Peyer's patch (tissue), 4 donors: Measurements from ENCODE around the gene CCDC85C. TPM values are rescaled to one million over a fixed set of nuclear protein-coding genes. Genes with fewer than 3 reads are reported as not detected.
A peak's percentile ranks its signal among the peaks of the same experiment; 100 is the strongest.

Experiments used
- DNase-seq, 3 donors: peaks; one replicate each; pipeline ENCODE4 v3.0.0-alpha.2; 2017 to 2019
- H3K27ac ChIP-seq, 4 donors: fragments of 200-600 bp; sonication (generic); one replicate each; pipeline ENCODE4 v1.5.1; 2016 to 2019
- H3K27me3 ChIP-seq, 2 donors: fragments of 200-600 bp; sonication (generic); one replicate each; pipeline ENCODE4 v1.5.1; 2019
- H3K36me3 ChIP-seq, 3 donors: fragments of 200-600 bp; sonication (generic); one replicate each; pipeline ENCODE4 v1.5.1; 2016 to 2019
- H3K4me1 ChIP-seq, 4 donors: fragments of 200-600 bp; sonication (generic); one replicate each; pipeline ENCODE4 v1.5.1; 2016 to 2019
- H3K4me3 ChIP-seq, 4 donors: fragments of 200-600 bp; sonication (generic); 1 replicate in 3 of 4; 2 replicates in 1 of 4; pipeline ENCODE4 v1.5.1; 2016 to 2019; ENCODE audit warnings: mild to moderate bottlenecking in 1 of 4
- H3K9me3 ChIP-seq, 4 donors: fragments of 200-600 bp; sonication (generic); one replicate each; pipeline ENCODE4 v1.5.1; 2016 to 2019; ENCODE audit warnings: mild to moderate bottlenecking in 1 of 4
- POLR2A ChIP-seq, 2 donors: fragments of 450-650 bp; IDR thresholded peaks; one replicate each; pipeline ENCODE4 v1.5.1; 2017; ENCODE audit warnings: antibody characterized with exemption in 2 of 2, mild to moderate bottlenecking in 2 of 2, moderate library complexity in 2 of 2
- total RNA-seq, 4 donors: library from RNA; depleted of rRNA; stranded (reverse); fragments of >200 nt; gene quantifications; one replicate each; pipeline ENCODE4 v1.1.0, GENCODE V29; 2016
- TF ChIP-seq, protein P1 (sequence below), 6 experiments: fragments of 450-650 bp in 4 of 6; fragments of 200-600 bp in 2 of 6; sonication (generic) in 1 of 6; IDR thresholded peaks; one replicate each; pipeline ENCODE4 v1.5.1; 2017 to 2019; ENCODE audit warnings: antibody characterized with exemption in 6 of 6, mild to moderate bottlenecking in 3 of 6, moderate library complexity in 1 of 6

Gene CCDC85C
- total RNA-seq, result 10 to 100 TPM; 19.8 to 98.1 (median 78.8) TPM

DNA sequence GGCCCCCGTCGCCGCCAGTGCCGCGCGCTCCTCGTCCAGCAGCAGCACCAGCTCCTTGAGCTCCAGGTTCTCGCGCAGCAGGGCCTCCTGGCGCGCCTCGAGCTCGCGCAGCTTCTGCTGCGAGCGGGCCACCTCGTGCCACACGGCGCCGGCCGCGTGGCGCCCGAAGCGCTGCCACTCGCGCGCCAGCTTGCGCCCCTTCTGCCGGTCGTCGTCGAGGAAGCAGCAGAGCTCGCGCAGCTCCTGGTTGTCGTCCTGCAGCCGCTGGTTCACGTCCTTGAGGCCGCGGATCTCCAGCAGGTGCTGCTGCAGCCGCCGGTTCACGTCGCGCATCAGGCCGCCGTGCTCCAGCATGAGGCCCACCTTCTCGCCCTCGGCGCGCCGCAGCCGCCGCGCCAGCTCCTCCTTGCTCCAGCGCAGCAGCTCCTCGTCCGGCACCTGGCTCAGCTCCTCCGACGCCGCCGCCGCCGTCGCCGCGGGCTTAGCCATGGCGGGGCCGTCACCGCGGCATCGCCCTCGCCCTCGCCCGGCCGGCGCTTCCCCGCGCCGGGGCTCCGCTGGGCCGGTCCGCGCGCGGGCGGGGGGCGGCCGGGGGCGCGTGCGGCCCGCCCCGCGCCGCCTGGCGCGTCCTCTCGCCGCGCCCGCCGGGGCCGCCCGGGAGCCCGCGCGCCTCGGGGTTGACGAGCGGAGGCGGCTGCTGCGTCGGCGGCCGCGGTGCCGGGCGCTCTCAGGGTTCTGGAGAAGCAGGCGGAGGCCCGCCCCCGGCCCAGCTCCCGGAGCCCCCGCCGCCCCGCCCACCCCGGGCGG lies at the start of gene CCDC85C:
Gene CCDC85C, minus strand, starts transcription at position 737 of the 807 bp plus-strand sequence. Its CDS starts 248 bp downstream, at position 489.
- H3K4me1 ChIP-seq, result peaks cover 0 to 55% (median 9%) of the 10 kb centered on the region in 4 donors
- DNase-seq, result peak in 2 of 3 donors; percentile 60 to 75

DNA sequence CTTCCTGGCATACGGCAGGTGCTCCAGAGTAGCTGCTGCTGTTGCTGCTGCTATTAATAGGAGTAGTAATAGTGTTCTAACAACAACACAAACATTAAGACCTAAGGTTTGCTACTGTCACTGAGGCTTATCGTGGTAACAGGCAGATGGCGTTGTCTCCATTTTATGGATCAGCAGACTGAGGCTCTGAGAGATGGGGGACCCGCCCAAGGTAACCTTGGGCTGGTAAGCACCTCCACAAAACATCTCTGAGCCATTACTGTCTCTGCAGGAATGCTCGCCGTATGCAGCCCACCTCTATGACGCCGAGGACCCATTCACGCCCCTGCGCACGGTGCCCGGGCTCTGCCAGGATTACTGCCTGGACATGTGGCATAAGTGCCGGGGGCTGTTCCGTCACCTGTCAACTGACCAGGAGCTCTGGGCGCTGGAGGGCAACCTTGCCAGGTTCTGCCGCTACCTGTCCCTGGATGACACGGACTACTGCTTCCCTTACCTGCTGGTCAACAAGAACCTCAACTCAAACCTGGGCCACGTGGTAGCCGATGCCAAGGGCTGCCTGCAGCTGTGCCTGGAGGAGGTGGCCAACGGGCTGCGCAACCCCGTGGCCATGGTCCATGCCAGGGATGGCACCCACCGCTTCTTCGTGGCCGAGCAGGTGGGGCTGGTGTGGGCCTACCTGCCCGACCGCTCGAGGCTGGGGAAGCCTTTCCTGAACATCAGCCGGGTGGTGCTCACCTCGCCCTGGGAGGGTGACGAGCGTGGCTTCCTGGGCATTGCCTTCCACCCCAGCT lies 48.1 kb upstream of the CCDC85C start:
- TF ChIP-seq POLR2A (IDR thresholded peaks at IDR 0.05), result no peak
- TF ChIP-seq, protein P1, sequence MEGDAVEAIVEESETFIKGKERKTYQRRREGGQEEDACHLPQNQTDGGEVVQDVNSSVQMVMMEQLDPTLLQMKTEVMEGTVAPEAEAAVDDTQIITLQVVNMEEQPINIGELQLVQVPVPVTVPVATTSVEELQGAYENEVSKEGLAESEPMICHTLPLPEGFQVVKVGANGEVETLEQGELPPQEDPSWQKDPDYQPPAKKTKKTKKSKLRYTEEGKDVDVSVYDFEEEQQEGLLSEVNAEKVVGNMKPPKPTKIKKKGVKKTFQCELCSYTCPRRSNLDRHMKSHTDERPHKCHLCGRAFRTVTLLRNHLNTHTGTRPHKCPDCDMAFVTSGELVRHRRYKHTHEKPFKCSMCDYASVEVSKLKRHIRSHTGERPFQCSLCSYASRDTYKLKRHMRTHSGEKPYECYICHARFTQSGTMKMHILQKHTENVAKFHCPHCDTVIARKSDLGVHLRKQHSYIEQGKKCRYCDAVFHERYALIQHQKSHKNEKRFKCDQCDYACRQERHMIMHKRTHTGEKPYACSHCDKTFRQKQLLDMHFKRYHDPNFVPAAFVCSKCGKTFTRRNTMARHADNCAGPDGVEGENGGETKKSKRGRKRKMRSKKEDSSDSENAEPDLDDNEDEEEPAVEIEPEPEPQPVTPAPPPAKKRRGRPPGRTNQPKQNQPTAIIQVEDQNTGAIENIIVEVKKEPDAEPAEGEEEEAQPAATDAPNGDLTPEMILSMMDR (IDR thresholded peaks at IDR 0.05), result no peak
- Histone ChIP-seq H3K4me3 (no peak overlapping the region), H3K27ac (no peak overlapping the region), H3K4me1 (no peaks in the 10 kb centered on the region), H3K27me3 (no peaks in the 10 kb centered on the region), H3K9me3 (no peaks in the 10 kb centered on the region), H3K36me3 (no peaks in the 10 kb centered on the region)
- no peak for DNase-seq

More for the DNA sequence above, at the start of gene CCDC85C:
- no peaks in the 10 kb centered on the region for H3K27me3 ChIP-seq
- peak within 1 kb of the TSS; percentile 66 to 90 (median 76) for H3K4me3 ChIP-seq
- no peaks in the 10 kb centered on the region for H3K9me3 ChIP-seq
- no peaks in the 10 kb centered on the region for H3K36me3 ChIP-seq
- TF ChIP-seq, protein P1 (IDR thresholded peaks at IDR 0.05), result peak in 1 of 6 experiments; percentile 10
- no peak for TF ChIP-seq POLR2A (IDR thresholded peaks at IDR 0.05)
- peak within 1 kb of the TSS; percentile 84 to 91 (median 88) for H3K27ac ChIP-seq

DNA sequence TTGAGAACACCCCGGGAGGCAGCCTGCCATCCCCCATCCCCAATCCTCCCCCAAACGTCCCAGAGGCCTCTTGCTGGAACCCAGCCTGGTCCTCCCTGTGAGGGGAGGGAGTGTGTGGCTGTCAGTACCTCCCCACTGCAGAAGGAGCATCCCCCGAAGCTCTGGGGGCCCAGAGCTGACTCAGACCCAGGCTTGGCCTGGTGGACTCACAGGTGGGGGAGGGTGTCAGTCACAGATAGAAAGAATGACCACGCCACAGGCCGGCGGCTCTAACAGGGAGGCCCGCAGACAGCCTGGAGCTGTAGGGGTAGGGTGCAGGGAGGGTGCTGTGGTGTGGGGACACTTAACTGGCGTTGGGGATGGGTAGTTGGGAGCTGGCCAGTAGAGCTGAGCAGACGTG lies 46.2 kb upstream of the CCDC85C start:
- TF ChIP-seq POLR2A (IDR thresholded peaks at IDR 0.05), result no peak
- TF ChIP-seq, protein P1 (IDR thresholded peaks at IDR 0.05), result no peak
- Histone ChIP-seq H3K27ac (no peak overlapping the region), H3K36me3 (no peaks in the 10 kb centered on the region), H3K27me3 (no peaks in the 10 kb centered on the region), H3K4me1 (peaks cover 0 to 8% (median 2%) of the 10 kb centered on the region in 4 donors), H3K4me3 (no peak overlapping the region), H3K9me3 (no peaks in the 10 kb centered on the region)
- DNase-seq, result no peak

DNA sequence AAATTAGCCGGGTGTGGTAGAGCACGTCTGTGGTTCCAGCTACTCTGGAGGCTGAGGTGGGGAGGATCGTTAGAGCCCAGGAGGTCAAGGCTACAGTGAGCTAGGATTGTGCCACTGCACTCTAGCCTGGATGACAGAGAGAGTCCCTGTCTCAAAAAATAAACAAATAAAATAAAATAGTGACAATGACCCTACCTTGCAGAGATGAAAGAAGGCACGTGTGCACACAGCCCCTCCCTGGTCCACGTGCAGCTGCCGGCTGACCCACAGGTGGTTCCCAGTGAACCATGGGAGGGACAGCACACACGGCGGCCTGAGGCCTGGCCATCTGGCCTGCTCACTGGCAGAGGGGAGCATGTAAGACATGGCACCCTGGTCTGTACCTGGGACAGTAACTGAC lies 45.6 kb upstream of the CCDC85C start:
- no peak for DNase-seq
- Histone ChIP-seq H3K4me1 (peaks cover 0 to 13% (median 4%) of the 10 kb centered on the region in 4 donors), H3K9me3 (no peaks in the 10 kb centered on the region), H3K27ac (no peak overlapping the region), H3K27me3 (no peaks in the 10 kb centered on the region), H3K36me3 (no peaks in the 10 kb centered on the region), H3K4me3 (no peak overlapping the region)
- TF ChIP-seq POLR2A (IDR thresholded peaks at IDR 0.05), result no peak

DNA sequence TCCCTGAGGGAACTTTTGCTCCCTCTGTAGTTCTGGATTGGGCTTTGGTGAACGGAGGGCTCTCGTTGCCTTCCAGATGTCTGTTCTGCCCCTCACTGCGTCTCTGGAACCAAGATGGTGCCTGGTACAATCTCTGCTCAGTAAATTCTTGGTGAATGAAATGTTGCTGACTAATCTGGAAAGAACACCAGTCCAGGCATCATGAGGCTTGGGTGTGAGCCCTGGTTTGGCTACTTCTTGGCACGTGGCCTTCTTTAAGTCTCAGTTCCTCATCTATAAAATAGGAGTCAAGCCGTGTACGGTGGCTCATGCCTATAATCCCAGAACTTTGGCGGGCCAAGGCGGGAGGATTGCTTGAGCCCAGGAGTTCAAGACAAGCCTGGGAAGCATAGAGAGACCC lies 45.2 kb upstream of the CCDC85C start:
- Histone ChIP-seq H3K4me3 (no peak overlapping the region), H3K36me3 (no peaks in the 10 kb centered on the region), H3K9me3 (no peaks in the 10 kb centered on the region), H3K27ac (no peak overlapping the region), H3K4me1 (peaks cover 0 to 14% (median 4%) of the 10 kb centered on the region in 4 donors), H3K27me3 (no peaks in the 10 kb centered on the region)
- no peak for DNase-seq
- TF ChIP-seq, protein P1 (IDR thresholded peaks at IDR 0.05), result no peak
- no peak for TF ChIP-seq POLR2A (IDR thresholded peaks at IDR 0.05)
